IMR-90 (cell line): ENCODE measurements around the gene RASSF8. TPM values are rescaled to one million over a fixed set of nuclear protein-coding genes. Genes with fewer than 3 reads are reported as not detected.

ENCODE experiments used
- ATAC-seq: fragments of 200-7000 bp; cut with Tn5 transposase; 2 replicates; pipeline ENCODE4 v1.9.1; 2020; ENCODE audit warnings: low read depth, mild to moderate bottlenecking, moderate library complexity
- BruUV-seq: library from RNA; stranded (reverse); fragments of 400-500 nt; replicated peaks from 2 replicates; lab custom pipeline; 2021; lab: Mats Ljungman, UMichigan
- CTCF ChIA-PET: fragments of 300-600 bp; formaldehyde crosslinking; extraction: SDS; loops from one replicate; lab custom pipeline; 2021; ENCODE audit warnings: antibody characterized with exemption; lab: Yijun Ruan, JAX
- POLR2A ChIA-PET: fragments of 300-600 bp; sonication (Branson Sonifier 250); formaldehyde crosslinking; loops from one replicate; lab custom pipeline; 2022; ENCODE audit warnings: antibody characterized with exemption; ENCODE audit not compliant: unreplicated experiment; lab: Charles Lee
- DNase-seq: peaks from one replicate; pipeline ENCODE4 v3.0.0; 2013
- H2AFZ ChIP-seq: replicated peaks from 2 replicates; pipeline ENCODE3; 2013; ENCODE audit warnings: low read length, mild to moderate bottlenecking; ENCODE audit not compliant: poor library complexity
- H2AK5ac ChIP-seq: 2 replicates; pipeline ENCODE4 v1.6.1; 2013; ENCODE audit warnings: low read depth, low read length, inconsistent platforms
- H2AK9ac ChIP-seq: replicated peaks from 2 replicates; pipeline ENCODE3; 2013; ENCODE audit warnings: mild to moderate bottlenecking, low read depth, low read length, moderate library complexity; ENCODE audit not compliant: poor library complexity
- H2BK120ac ChIP-seq: 2 replicates; pipeline ENCODE4 v1.6.1; 2013; ENCODE audit warnings: low read depth, low read length, inconsistent platforms
- H2BK15ac ChIP-seq: 3 replicates; pipeline ENCODE4 v1.6.1; 2013; ENCODE audit warnings: low read depth, low read length, inconsistent platforms
- H2BK20ac ChIP-seq: 2 replicates; pipeline ENCODE4 v1.6.1; 2013; ENCODE audit warnings: low read depth, mild to moderate bottlenecking, inconsistent platforms, low read length, moderate library complexity
- H2BK5ac ChIP-seq: 2 replicates; pipeline ENCODE4 v1.6.1; 2013; ENCODE audit warnings: mild to moderate bottlenecking, low read depth, low read length, inconsistent platforms; ENCODE audit not compliant: poor library complexity, severe bottlenecking
- H3K14ac ChIP-seq: replicated peaks from 2 replicates; pipeline ENCODE4 v1.6.1; 2013; ENCODE audit warnings: low read depth, low read length, inconsistent platforms
- H3K18ac ChIP-seq: 2 replicates; pipeline ENCODE4 v1.6.1; 2013; ENCODE audit warnings: low read depth, low read length, control low read depth
- H3K23ac ChIP-seq: 2 replicates; pipeline ENCODE4 v1.6.1; 2013; ENCODE audit warnings: low read depth, low read length, inconsistent platforms
- H3K27ac ChIP-seq: 2 replicates; pipeline ENCODE4 v1.5.1; 2013; ENCODE audit warnings: mild to moderate bottlenecking, control low read depth, low read length; ENCODE audit not compliant: insufficient read depth
- H3K27me3 ChIP-seq: 2 replicates; pipeline ENCODE4 v1.6.1; 2013; ENCODE audit warnings: low read length; ENCODE audit not compliant: control insufficient read depth, insufficient read depth
- H3K36me3 ChIP-seq: 2 replicates; pipeline ENCODE4 v1.6.1; 2013; ENCODE audit warnings: low read length, mixed read lengths; ENCODE audit not compliant: control insufficient read depth, insufficient read depth
- H3K4ac ChIP-seq: 2 replicates; pipeline ENCODE4 v1.6.1; 2013; ENCODE audit warnings: low read depth, low read length, inconsistent platforms
- H3K4me1 ChIP-seq: 2 replicates; pipeline ENCODE4 v1.6.1; 2013; ENCODE audit warnings: low read length, mixed read lengths; ENCODE audit not compliant: control insufficient read depth, insufficient read depth
- H3K4me2 ChIP-seq: 2 replicates; pipeline ENCODE4 v1.6.1; 2013; ENCODE audit warnings: low read depth, mild to moderate bottlenecking, control low read depth, low read length, moderate library complexity
- H3K4me3 ChIP-seq: 2 replicates; pipeline ENCODE4 v1.5.1; 2013; ENCODE audit warnings: low read depth, mild to moderate bottlenecking, control low read depth, low read length, moderate library complexity; ENCODE audit not compliant: insufficient read depth
- H3K56ac ChIP-seq: 2 replicates; pipeline ENCODE4 v1.6.1; 2013; ENCODE audit warnings: low read length, inconsistent platforms; ENCODE audit not compliant: insufficient read depth; ENCODE audit errors: extremely low read depth
- H3K79me1 ChIP-seq, 2 experiments: 2 replicates each; pipeline ENCODE4 v1.6.1; 2013; ENCODE audit warnings: low read length in 2 of 2, inconsistent platforms in 1 of 2, low read depth in 1 of 2
- H3K9ac ChIP-seq: 2 replicates; pipeline ENCODE4 v1.6.1; 2013; ENCODE audit warnings: low read depth, low read length, control low read depth
- H3K9me1 ChIP-seq: 2 replicates; pipeline ENCODE4 v1.6.1; 2013; ENCODE audit warnings: low read length, inconsistent platforms; ENCODE audit not compliant: insufficient read depth
- H3K9me3 ChIP-seq: 2 replicates; pipeline ENCODE4 v1.6.1; 2013; ENCODE audit warnings: low read length; ENCODE audit not compliant: control insufficient read depth, insufficient read depth
- H4K20me1 ChIP-seq: 2 replicates; pipeline ENCODE4 v1.6.1; 2013; ENCODE audit warnings: low read length, inconsistent platforms; ENCODE audit not compliant: insufficient read depth
- H4K5ac ChIP-seq: 2 replicates; pipeline ENCODE4 v1.6.1; 2013; ENCODE audit warnings: mild to moderate bottlenecking, low read depth, low read length, control low read depth
- H4K8ac ChIP-seq, 2 experiments: 2 replicates each; pipeline ENCODE4 v1.6.1; 2013; ENCODE audit warnings: low read depth in 2 of 2, low read length in 2 of 2, control low read depth in 1 of 2, inconsistent platforms in 1 of 2
- H4K91ac ChIP-seq: 2 replicates; pipeline ENCODE4 v1.6.1; 2013; ENCODE audit warnings: low read depth, low read length, inconsistent platforms; ENCODE audit not compliant: insufficient read depth
- BHLHE40 ChIP-seq: fragments of 150-350 bp; IDR thresholded peaks from 2 replicates; pipeline ENCODE4 v1.6.1; 2016; ENCODE audit warnings: mild to moderate bottlenecking, low read depth, low read length
- CEBPB ChIP-seq: IDR thresholded peaks from 2 replicates; pipeline ENCODE4 v1.6.1; 2012; ENCODE audit warnings: low read depth, low read length, improper control_type of control experiment
- CHD1 ChIP-seq: IDR thresholded peaks from 2 replicates; pipeline ENCODE4 v1.6.1; 2012; ENCODE audit warnings: low read depth, low read length, improper control_type of control experiment
- ELK1 ChIP-seq: fragments of 150-350 bp; IDR thresholded peaks from 2 replicates; pipeline ENCODE4 v1.6.1; 2016; ENCODE audit warnings: low read depth, mild to moderate bottlenecking, low read length, moderate library complexity, borderline replicate concordance
- FOS ChIP-seq: fragments of 150-350 bp; IDR thresholded peaks from 2 replicates; pipeline ENCODE4 v1.6.1; 2016; ENCODE audit warnings: low read depth, low read length
- MAFK ChIP-seq: IDR thresholded peaks from 2 replicates; pipeline ENCODE4 v1.6.1; 2012; ENCODE audit warnings: low read depth, low read length, improper control_type of control experiment
- MAZ ChIP-seq: IDR thresholded peaks from 2 replicates; pipeline ENCODE4 v1.6.1; 2012; ENCODE audit warnings: low read depth, mild to moderate bottlenecking, low read length, improper control_type of control experiment, moderate library complexity, borderline replicate concordance
- MXI1 ChIP-seq: IDR thresholded peaks from 2 replicates; pipeline ENCODE4 v1.6.1; 2012; ENCODE audit warnings: low read depth, mild to moderate bottlenecking, low read length, moderate library complexity, borderline replicate concordance
- NFE2L2 ChIP-seq: fragments of 150-350 bp; IDR thresholded peaks from 2 replicates; pipeline ENCODE4 v1.6.1; 2016; ENCODE audit warnings: low read depth, mild to moderate bottlenecking, low read length
- POLR2A ChIP-seq: IDR thresholded peaks from 2 replicates; pipeline ENCODE4 v1.6.1; 2012; ENCODE audit warnings: mild to moderate bottlenecking, low read depth, low read length
- RAD21 ChIP-seq: IDR thresholded peaks from 2 replicates; pipeline ENCODE4 v1.6.1; 2012; ENCODE audit warnings: low read length, improper control_type of control experiment
- RCOR1 ChIP-seq: IDR thresholded peaks from 2 replicates; pipeline ENCODE4 v1.6.1; 2012; ENCODE audit warnings: mild to moderate bottlenecking, low read length, improper control_type of control experiment; ENCODE audit not compliant: insufficient replicate concordance
- RFX5 ChIP-seq: IDR thresholded peaks from 2 replicates; pipeline ENCODE4 v1.8.0; 2012; ENCODE audit warnings: low read depth, mild to moderate bottlenecking, low read length, moderate library complexity
- SMC3 ChIP-seq: fragments of 150-350 bp; IDR thresholded peaks from 2 replicates; pipeline ENCODE4 v1.6.1; 2016; ENCODE audit warnings: low read depth, mild to moderate bottlenecking, antibody characterized with exemption, low read length, moderate library complexity
- WGBS, 2 experiments: methylation state at CpG; one replicate each; pipeline versions ENCODE4 v1.1.5 to v1.1.7; 2013; ENCODE audit warnings: missing lambda C conversion rate in 2 of 2; ENCODE audit not compliant: insufficient read length in 1 of 2; ENCODE audit errors: extremely low coverage in 2 of 2; 5-methylcytosine and 5-hydroxymethylcytosine counted together
- dilution Hi-C: fragments of 300-500 bp; cut with HindIII; formaldehyde crosslinking; loops from one replicate; pipeline ENCODE4 v1.14.3; 2018; ENCODE audit warnings: low sequenced_read_pairs; ENCODE audit not compliant: unreplicated experiment
- in situ Hi-C: fragments of 300-500 bp; cut with MboI; formaldehyde crosslinking; loops from 3 replicates; pipeline ENCODE4 v1.14.3; 2019; ENCODE audit warnings: low sequenced_read_pairs, inconsistent platforms, mixed read lengths
- intact Hi-C: fragments of 100-400 bp; cut with micrococcal nuclease; formaldehyde crosslinking; loops from 2 replicates; pipeline ENCODE4 v1.10.0; 2022
- polyA plus RNA-seq, 3 experiments: library from polyadenylated mRNA; depleted of rRNA; stranded (reverse); fragments of >200 nt; gene quantifications; 2 replicates each; pipeline ENCODE4 v1.2.3, GENCODE V29; 2012; ENCODE audit warnings: low replicate concordance in 1 of 3
- total RNA-seq: library from RNA; depleted of rRNA; stranded (reverse); fragments of >200 nt; gene quantifications from 2 replicates; pipeline ENCODE4 v1.2.3, GENCODE V29; 2012
- TF ChIP-seq, protein P1 (sequence below): fragments of 150-350 bp; IDR thresholded peaks from 2 replicates; pipeline ENCODE4 v1.6.1; 2017; ENCODE audit warnings: mild to moderate bottlenecking, antibody characterized with exemption, low read length, low read depth
- TF ChIP-seq, protein P2 (sequence below): conservative IDR thresholded peaks from 2 replicates; pipeline ENCODE4 v1.5.1; 2012; ENCODE audit warnings: mild to moderate bottlenecking, low read depth, low read length, improper control_type of control experiment

The RASSF8 gene
- total and polyA plus RNA-seq, 2 of the 4 experiments (the other 2 are of a cell fraction): 10.8 to 50.5 TPM

DNA sequence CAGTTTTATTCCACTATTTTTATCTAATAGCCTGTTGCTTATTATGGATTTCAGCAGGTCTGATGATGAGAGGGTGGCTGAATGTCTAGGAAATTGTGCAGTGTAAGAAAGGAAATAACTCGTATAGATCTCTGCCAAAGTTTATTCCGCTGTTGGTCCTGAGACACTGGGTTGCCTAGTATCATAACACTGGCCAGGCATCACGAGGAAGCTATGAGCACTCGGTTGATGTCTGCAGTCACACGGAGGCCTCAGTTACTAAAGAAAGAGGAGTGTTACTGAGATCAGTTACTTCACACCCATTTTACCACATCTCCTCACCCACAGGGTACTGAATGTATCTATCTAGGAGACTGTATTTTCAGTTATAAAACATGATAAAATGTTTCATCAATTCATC lies 144.5 kb downstream of the RASSF8 start:
- H3K9me1 ChIP-seq: no peaks in the 10 kb centered on the region
- no peak overlapping the region for H4K5ac ChIP-seq
- POLR2A ChIA-PET: no interaction called here
- no peak overlapping the region for H3K56ac ChIP-seq
- no peak overlapping the region for H2AFZ ChIP-seq
- 80% methylated on average over 1 of the region's 5 CpGs; no CpG with 5 or more reads in 1 of the 2 experiments for WGBS, 2 experiments
- no peak overlapping the region for H4K8ac ChIP-seq
- no TSS peak for BruUV-seq
- no peak overlapping the region for H3K9ac ChIP-seq
- no peaks in the 10 kb centered on the region for H3K9me3 ChIP-seq
- ATAC-seq: no peak
- no peak overlapping the region for H2BK120ac ChIP-seq
- no peak overlapping the region for H2BK20ac ChIP-seq
- H3K79me1 ChIP-seq: no peaks in the 10 kb centered on the region
- no peak for DNase-seq
- H3K14ac ChIP-seq: no peak overlapping the region
- H3K4me3 ChIP-seq: no peak overlapping the region
- no peaks in the 10 kb centered on the region for H3K4me1 ChIP-seq
- no peaks in the 10 kb centered on the region; the same call in 1 of the 2 replicates for H3K36me3 ChIP-seq
- H2AK5ac ChIP-seq: no peak overlapping the region
- no peak overlapping the region for H2BK5ac ChIP-seq
- H2AK9ac ChIP-seq: no peak overlapping the region
- in situ Hi-C loops (no loop called here), intact Hi-C loops (no loop called here), dilution Hi-C loops (no loop called here)
- no peak overlapping the region for H3K27ac ChIP-seq
- H4K91ac ChIP-seq: no peak overlapping the region
- H3K4ac ChIP-seq: no peak overlapping the region
- no peak overlapping the region for H2BK15ac ChIP-seq
- H3K27me3 ChIP-seq: no peaks in the 10 kb centered on the region
- CTCF ChIA-PET: interaction anchor here (1.2 kb wide), 1 partner anchor 12 kb away, joined by 4 read pairs; no protein-coding TSS in a partner anchor
- TF ChIP-seq NFE2L2 (no peak), CEBPB (no peak), RCOR1 (no peak), MAZ (no peak), CHD1 (no peak), RFX5 (no peak), MXI1 (no peak), BHLHE40 (no peak), FOS (no peak), MAFK (no peak), SMC3 (no peak), POLR2A (no peak), ELK1 (no peak), RAD21 (no peak)
- TF ChIP-seq, protein P1, sequence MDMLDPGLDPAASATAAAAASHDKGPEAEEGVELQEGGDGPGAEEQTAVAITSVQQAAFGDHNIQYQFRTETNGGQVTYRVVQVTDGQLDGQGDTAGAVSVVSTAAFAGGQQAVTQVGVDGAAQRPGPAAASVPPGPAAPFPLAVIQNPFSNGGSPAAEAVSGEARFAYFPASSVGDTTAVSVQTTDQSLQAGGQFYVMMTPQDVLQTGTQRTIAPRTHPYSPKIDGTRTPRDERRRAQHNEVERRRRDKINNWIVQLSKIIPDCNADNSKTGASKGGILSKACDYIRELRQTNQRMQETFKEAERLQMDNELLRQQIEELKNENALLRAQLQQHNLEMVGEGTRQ: no peak
- TF ChIP-seq, protein P2, sequence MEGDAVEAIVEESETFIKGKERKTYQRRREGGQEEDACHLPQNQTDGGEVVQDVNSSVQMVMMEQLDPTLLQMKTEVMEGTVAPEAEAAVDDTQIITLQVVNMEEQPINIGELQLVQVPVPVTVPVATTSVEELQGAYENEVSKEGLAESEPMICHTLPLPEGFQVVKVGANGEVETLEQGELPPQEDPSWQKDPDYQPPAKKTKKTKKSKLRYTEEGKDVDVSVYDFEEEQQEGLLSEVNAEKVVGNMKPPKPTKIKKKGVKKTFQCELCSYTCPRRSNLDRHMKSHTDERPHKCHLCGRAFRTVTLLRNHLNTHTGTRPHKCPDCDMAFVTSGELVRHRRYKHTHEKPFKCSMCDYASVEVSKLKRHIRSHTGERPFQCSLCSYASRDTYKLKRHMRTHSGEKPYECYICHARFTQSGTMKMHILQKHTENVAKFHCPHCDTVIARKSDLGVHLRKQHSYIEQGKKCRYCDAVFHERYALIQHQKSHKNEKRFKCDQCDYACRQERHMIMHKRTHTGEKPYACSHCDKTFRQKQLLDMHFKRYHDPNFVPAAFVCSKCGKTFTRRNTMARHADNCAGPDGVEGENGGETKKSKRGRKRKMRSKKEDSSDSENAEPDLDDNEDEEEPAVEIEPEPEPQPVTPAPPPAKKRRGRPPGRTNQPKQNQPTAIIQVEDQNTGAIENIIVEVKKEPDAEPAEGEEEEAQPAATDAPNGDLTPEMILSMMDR: no peak
- no peak overlapping the region for H3K23ac ChIP-seq
- H3K18ac ChIP-seq: no peak overlapping the region
- no peaks in the 10 kb centered on the region for H4K20me1 ChIP-seq
- no peak overlapping the region for H3K4me2 ChIP-seq
